ENCODE results near the gene FAM3B.

DNA sequence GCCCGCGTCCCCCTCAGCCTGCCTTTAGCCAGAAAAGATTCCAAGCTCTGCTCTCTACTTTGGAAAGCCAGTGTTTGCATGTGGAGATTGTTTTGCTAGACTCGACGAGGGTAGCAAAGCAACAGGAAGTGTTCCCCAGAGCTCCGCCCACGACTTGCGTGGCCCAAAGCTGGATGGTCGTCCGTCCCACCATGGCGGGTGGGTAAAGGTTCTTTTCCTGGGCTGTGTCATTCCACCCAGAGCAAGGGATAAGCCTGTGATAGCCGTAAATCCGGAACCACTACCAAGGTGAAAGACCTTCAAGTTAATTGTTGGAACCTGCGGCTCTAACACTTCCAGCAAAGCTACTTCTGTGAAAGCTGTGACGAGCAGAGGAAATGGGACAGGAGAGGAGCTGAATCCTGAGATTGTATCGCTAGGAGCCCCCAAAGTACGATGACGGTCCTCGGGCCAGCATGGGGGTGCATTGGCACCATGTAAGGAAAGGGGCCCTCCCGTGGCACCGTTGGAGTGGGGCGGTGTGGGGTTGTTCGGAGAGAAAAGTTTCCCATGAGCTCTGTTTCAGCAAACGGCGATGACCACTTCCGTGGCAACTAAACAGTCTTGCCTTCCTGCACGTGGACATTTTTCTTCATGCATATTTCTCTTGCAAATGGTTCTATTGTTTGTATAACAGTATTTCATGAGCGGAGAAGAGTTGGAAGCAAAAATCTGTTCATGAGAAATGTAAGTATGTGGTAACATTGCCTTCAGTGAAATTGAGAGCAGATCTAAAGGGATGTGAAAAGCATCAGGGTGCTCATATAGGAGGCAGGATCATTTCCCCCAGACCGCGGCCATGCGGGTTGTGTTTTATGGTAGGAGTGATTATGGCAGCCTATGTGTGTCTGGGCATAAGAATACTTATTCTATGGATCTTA lies 53.6 kb downstream of the FAM3B start:
- no peak for TF ChIP-seq POLR2A (IDR thresholded peaks at IDR 0.05)
- TF ChIP-seq, protein P1, sequence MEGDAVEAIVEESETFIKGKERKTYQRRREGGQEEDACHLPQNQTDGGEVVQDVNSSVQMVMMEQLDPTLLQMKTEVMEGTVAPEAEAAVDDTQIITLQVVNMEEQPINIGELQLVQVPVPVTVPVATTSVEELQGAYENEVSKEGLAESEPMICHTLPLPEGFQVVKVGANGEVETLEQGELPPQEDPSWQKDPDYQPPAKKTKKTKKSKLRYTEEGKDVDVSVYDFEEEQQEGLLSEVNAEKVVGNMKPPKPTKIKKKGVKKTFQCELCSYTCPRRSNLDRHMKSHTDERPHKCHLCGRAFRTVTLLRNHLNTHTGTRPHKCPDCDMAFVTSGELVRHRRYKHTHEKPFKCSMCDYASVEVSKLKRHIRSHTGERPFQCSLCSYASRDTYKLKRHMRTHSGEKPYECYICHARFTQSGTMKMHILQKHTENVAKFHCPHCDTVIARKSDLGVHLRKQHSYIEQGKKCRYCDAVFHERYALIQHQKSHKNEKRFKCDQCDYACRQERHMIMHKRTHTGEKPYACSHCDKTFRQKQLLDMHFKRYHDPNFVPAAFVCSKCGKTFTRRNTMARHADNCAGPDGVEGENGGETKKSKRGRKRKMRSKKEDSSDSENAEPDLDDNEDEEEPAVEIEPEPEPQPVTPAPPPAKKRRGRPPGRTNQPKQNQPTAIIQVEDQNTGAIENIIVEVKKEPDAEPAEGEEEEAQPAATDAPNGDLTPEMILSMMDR (IDR thresholded peaks at IDR 0.05), result no peak

All from Peyer's patch (tissue), 4 donors.